SK-N-SH treated with all-trans-retinoic acid at 6 μM for 48 hours (cell line): ENCODE measurements around the gene APOOL.

Source experiments
- ATAC-seq: fragments of 200-7000 bp; cut with Tn5 transposase; 3 replicates; pipeline ENCODE4 v1.9.1; 2020; ENCODE audit warnings: mild to moderate bottlenecking, moderate library complexity
- ARNTL ChIP-seq: fragments of 450-650 bp; formaldehyde crosslinking; IDR thresholded peaks from 2 replicates; pipeline ENCODE4 v1.5.0; 2020; ENCODE audit warnings: low read depth, mild to moderate bottlenecking, moderate library complexity, borderline replicate concordance
- BACH2 ChIP-seq: fragments of 250-450 bp; sonication (Bioruptor Pico); IDR thresholded peaks from 2 replicates; pipeline ENCODE4 v1.9.0; 2021; ENCODE audit warnings: mild to moderate bottlenecking, borderline replicate concordance
- CSDC2 ChIP-seq: fragments of 250-450 bp; sonication (Bioruptor Pico); IDR thresholded peaks from 2 replicates; pipeline ENCODE4 v1.5.0; 2020; ENCODE audit warnings: mild to moderate bottlenecking, moderate library complexity
- ESRRG ChIP-seq: fragments of 250-450 bp; sonication (Bioruptor Pico); IDR thresholded peaks from 2 replicates; pipeline ENCODE4 v1.6.1; 2021; ENCODE audit warnings: mild to moderate bottlenecking
- GLIS3 ChIP-seq: fragments of 250-450 bp; sonication (Bioruptor Pico); IDR thresholded peaks from 2 replicates; pipeline ENCODE4 v1.5.0; 2020; ENCODE audit warnings: mild to moderate bottlenecking, moderate library complexity
- ISL1 ChIP-seq: fragments of 250-450 bp; sonication (Bioruptor Pico); IDR thresholded peaks from 2 replicates; pipeline ENCODE4 v2.1.2; 2022; ENCODE audit warnings: mild to moderate bottlenecking, moderate library complexity
- OSR1 ChIP-seq: fragments of 250-450 bp; sonication (Bioruptor Pico); IDR thresholded peaks from 2 replicates; pipeline ENCODE4 v1.8.0; 2022; ENCODE audit warnings: moderate library complexity, mild to moderate bottlenecking, inconsistent platforms
- POU6F1 ChIP-seq: fragments of 250-450 bp; sonication (Bioruptor Pico); IDR thresholded peaks from 2 replicates; pipeline ENCODE4 v1.8.0; 2021; ENCODE audit warnings: low read depth, mild to moderate bottlenecking, moderate library complexity, borderline replicate concordance
- PPARA ChIP-seq: fragments of 250-450 bp; sonication (Bioruptor Pico); IDR thresholded peaks from 2 replicates; pipeline ENCODE4 v1.5.0; 2020; ENCODE audit warnings: mild to moderate bottlenecking, borderline replicate concordance
- RARB ChIP-seq: fragments of 250-450 bp; sonication (Bioruptor Pico); IDR thresholded peaks from 2 replicates; pipeline ENCODE4 v1.8.0; 2021; ENCODE audit warnings: mild to moderate bottlenecking, moderate library complexity
- SNAI2 ChIP-seq: fragments of 250-450 bp; sonication (Bioruptor Pico); IDR thresholded peaks from 2 replicates; pipeline ENCODE4 v1.5.0; 2020; ENCODE audit warnings: mild to moderate bottlenecking, moderate library complexity
- TCF4 ChIP-seq: fragments of 250-450 bp; sonication (Bioruptor Pico); IDR thresholded peaks from 2 replicates; pipeline ENCODE4 v1.8.0; 2021; ENCODE audit warnings: mild to moderate bottlenecking, moderate library complexity, borderline replicate concordance
- TOX ChIP-seq: fragments of 250-450 bp; sonication (Bioruptor Pico); IDR thresholded peaks from 2 replicates; pipeline ENCODE4 v1.8.0; 2021; ENCODE audit warnings: mild to moderate bottlenecking, moderate library complexity, borderline replicate concordance
- TSHZ2 ChIP-seq: fragments of 250-450 bp; sonication (Bioruptor Pico); IDR thresholded peaks from 2 replicates; pipeline ENCODE4 v1.5.0; 2020; ENCODE audit warnings: mild to moderate bottlenecking, moderate library complexity
- ZC3H10 ChIP-seq: fragments of 250-450 bp; sonication (Bioruptor Pico); IDR thresholded peaks from 2 replicates; pipeline ENCODE4 v1.5.1; 2021; ENCODE audit warnings: mild to moderate bottlenecking, moderate library complexity
- ZFP3 ChIP-seq: fragments of 250-450 bp; sonication (Bioruptor Pico); IDR thresholded peaks from 2 replicates; pipeline ENCODE4 v1.5.0; 2020; ENCODE audit warnings: mild to moderate bottlenecking, moderate library complexity
- ZFP30 ChIP-seq: fragments of 450-650 bp; formaldehyde crosslinking; IDR thresholded peaks from 2 replicates; pipeline ENCODE4 v1.5.0; 2022; ENCODE audit warnings: mild to moderate bottlenecking, moderate library complexity
- ZNF565 ChIP-seq: fragments of 450-650 bp; formaldehyde crosslinking; conservative IDR thresholded peaks from 2 replicates; pipeline ENCODE4 v1.5.0; 2020; ENCODE audit warnings: low read depth, mild to moderate bottlenecking, moderate library complexity
- ZNF70 ChIP-seq: fragments of 450-650 bp; formaldehyde crosslinking; IDR thresholded peaks from 2 replicates; pipeline ENCODE4 v1.5.0; 2020; ENCODE audit warnings: mild to moderate bottlenecking, moderate library complexity
- ZNF8 ChIP-seq: fragments of 450-650 bp; formaldehyde crosslinking; IDR thresholded peaks from 2 replicates; pipeline ENCODE4 v1.5.0; 2020; ENCODE audit warnings: mild to moderate bottlenecking, moderate library complexity
- TF ChIP-seq, protein P1 (sequence below): fragments of 250-450 bp; sonication (Bioruptor Pico); IDR thresholded peaks from 2 replicates; pipeline ENCODE4 v1.8.0; 2020; ENCODE audit warnings: mild to moderate bottlenecking, moderate library complexity, borderline replicate concordance
- TF ChIP-seq, protein P2 (sequence below): fragments of 250-450 bp; sonication (Bioruptor Pico); IDR thresholded peaks from 2 replicates; pipeline ENCODE4 v1.5.1; 2020; ENCODE audit warnings: low read depth, mild to moderate bottlenecking, moderate library complexity
- TF ChIP-seq, protein P3 (sequence below): fragments of 250-450 bp; sonication (Bioruptor Pico); IDR thresholded peaks from 2 replicates; pipeline ENCODE4 v1.5.1; 2021; ENCODE audit warnings: mild to moderate bottlenecking, moderate library complexity

Gene APOOL

DNA sequence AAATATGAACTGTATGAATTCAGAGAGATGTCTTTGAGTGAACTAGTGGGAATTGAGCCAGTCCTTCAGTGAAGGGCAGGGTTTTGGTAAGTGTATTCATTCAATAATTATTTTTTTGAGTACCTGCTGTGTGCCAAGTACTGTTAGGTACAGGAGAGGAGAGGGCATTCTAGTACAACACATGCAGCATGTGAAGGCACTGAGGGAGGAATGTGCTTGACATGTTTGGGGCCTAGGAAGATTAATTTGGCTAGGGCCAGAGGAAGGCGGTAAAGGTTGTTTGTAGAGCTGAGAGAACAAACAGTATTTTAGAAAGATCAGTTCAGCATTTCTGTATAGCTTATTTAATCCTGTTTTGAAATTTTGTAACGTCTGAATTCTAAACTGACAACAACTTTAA lies 27.8 kb downstream of the APOOL start:
- no peak for ATAC-seq
- TF ChIP-seq ZNF70 (CRISPR knock-in tag) (no peak), POU6F1 (CRISPR knock-in tag) (no peak), PPARA (CRISPR knock-in tag) (no peak), ARNTL (no peak), ESRRG (CRISPR knock-in tag) (no peak), TSHZ2 (CRISPR knock-in tag) (no peak), ZNF565 (CRISPR knock-in tag) (no peak), TCF4 (CRISPR knock-in tag) (no peak), TOX (CRISPR knock-in tag) (no peak), GLIS3 (no peak), SNAI2 (CRISPR knock-in tag) (no peak), CSDC2 (no peak), RARB (no peak), ZFP3 (CRISPR knock-in tag) (no peak), OSR1 (CRISPR knock-in tag) (no peak), ZFP30 (CRISPR knock-in tag) (no peak)
- TF ChIP-seq, protein P1, sequence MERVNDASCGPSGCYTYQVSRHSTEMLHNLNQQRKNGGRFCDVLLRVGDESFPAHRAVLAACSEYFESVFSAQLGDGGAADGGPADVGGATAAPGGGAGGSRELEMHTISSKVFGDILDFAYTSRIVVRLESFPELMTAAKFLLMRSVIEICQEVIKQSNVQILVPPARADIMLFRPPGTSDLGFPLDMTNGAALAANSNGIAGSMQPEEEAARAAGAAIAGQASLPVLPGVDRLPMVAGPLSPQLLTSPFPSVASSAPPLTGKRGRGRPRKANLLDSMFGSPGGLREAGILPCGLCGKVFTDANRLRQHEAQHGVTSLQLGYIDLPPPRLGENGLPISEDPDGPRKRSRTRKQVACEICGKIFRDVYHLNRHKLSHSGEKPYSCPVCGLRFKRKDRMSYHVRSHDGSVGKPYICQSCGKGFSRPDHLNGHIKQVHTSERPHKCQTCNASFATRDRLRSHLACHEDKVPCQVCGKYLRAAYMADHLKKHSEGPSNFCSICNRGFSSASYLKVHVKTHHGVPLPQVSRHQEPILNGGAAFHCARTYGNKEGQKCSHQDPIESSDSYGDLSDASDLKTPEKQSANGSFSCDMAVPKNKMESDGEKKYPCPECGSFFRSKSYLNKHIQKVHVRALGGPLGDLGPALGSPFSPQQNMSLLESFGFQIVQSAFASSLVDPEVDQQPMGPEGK (CRISPR knock-in tag): no peak

GRCh38 chrX:85037114-85037513 lies 33.4 kb downstream of the APOOL start:
- ATAC-seq: no peak
- TF ChIP-seq ZC3H10 (CRISPR knock-in tag) (no peak), ZFP30 (CRISPR knock-in tag) (no peak), ESRRG (CRISPR knock-in tag) (no peak), SNAI2 (CRISPR knock-in tag) (no peak), ZNF8 (CRISPR knock-in tag) (no peak), ZFP3 (CRISPR knock-in tag) (no peak), TSHZ2 (CRISPR knock-in tag) (no peak), ZNF565 (CRISPR knock-in tag) (no peak), RARB (no peak), OSR1 (CRISPR knock-in tag) (no peak), BACH2 (CRISPR knock-in tag) (no peak), ZNF70 (CRISPR knock-in tag) (no peak)
- TF ChIP-seq, protein P2, sequence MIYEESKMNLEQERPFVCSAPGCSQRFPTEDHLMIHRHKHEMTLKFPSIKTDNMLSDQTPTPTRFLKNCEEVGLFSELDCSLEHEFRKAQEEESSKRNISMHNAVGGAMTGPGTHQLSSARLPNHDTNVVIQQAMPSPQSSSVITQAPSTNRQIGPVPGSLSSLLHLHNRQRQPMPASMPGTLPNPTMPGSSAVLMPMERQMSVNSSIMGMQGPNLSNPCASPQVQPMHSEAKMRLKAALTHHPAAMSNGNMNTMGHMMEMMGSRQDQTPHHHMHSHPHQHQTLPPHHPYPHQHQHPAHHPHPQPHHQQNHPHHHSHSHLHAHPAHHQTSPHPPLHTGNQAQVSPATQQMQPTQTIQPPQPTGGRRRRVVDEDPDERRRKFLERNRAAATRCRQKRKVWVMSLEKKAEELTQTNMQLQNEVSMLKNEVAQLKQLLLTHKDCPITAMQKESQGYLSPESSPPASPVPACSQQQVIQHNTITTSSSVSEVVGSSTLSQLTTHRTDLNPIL: no peak

- no peak for ATAC-seq
- TF ChIP-seq BACH2 (CRISPR knock-in tag): no peak
- TF ChIP-seq, protein P1 (CRISPR knock-in tag): no peak
- TF ChIP-seq ISL1: no peak
- TF ChIP-seq PPARA (CRISPR knock-in tag): no peak
- TF ChIP-seq ESRRG (CRISPR knock-in tag): no peak
- no peak for TF ChIP-seq ZNF70 (CRISPR knock-in tag)
- TF ChIP-seq OSR1 (CRISPR knock-in tag): no peak
- TF ChIP-seq ARNTL: no peak
- no peak for TF ChIP-seq ZNF565 (CRISPR knock-in tag)
- TF ChIP-seq ZNF8 (CRISPR knock-in tag): no peak
- TF ChIP-seq, protein P3, sequence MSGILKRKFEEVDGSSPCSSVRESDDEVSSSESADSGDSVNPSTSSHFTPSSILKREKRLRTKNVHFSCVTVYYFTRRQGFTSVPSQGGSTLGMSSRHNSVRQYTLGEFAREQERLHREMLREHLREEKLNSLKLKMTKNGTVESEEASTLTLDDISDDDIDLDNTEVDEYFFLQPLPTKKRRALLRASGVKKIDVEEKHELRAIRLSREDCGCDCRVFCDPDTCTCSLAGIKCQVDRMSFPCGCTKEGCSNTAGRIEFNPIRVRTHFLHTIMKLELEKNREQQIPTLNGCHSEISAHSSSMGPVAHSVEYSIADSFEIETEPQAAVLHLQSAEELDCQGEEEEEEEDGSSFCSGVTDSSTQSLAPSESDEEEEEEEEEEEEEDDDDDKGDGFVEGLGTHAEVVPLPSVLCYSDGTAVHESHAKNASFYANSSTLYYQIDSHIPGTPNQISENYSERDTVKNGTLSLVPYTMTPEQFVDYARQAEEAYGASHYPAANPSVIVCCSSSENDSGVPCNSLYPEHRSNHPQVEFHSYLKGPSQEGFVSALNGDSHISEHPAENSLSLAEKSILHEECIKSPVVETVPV (CRISPR knock-in tag): no peak
- no peak for TF ChIP-seq TOX (CRISPR knock-in tag)
- no peak for TF ChIP-seq ZC3H10 (CRISPR knock-in tag)
- no peak for TF ChIP-seq ZFP3 (CRISPR knock-in tag)
- no peak for TF ChIP-seq RARB
- no peak for TF ChIP-seq CSDC2
Observed at GRCh38 chrX:85051627-85052026, 48.0 kb downstream of the APOOL start.
